ENCODE data around the gene CISD1. TPM values are rescaled to one million over a fixed set of nuclear protein-coding genes. Genes with fewer than 3 reads are reported as not detected.

Gene CISD1
- total RNA-seq, 2 experiments from 2014 or later, result 49.7 to 58.2 TPM

- Mint-ChIP-seq H3K9me3 (no peaks in the 10 kb centered on the region), H3K36me3 (ENCODE audit: low read depth) (peaks cover 24% of the 10 kb centered on the region), H3K4me1 (ENCODE audit: low read depth) (peaks cover 25% of the 10 kb centered on the region), H3K27ac (no peak overlapping the region), H3K4me3 (no peak overlapping the region), H3K27me3 (no peaks in the 10 kb centered on the region)
- ATAC-seq (no peak), DNase-seq (no peak)
- ChIA-PET CTCF (interaction anchor here (1.8 to 3.1 kb wide), 2 partner anchors 15 to 24 kb away, joined by 6 to 8 read pairs; no protein-coding TSS in a partner anchor), POLR2A (interaction anchor here (0.8 kb wide), 1 partner anchor 111 kb away, joined by 3 read pairs; no protein-coding TSS in a partner anchor)
- intact Hi-C loops (cut with micrococcal nuclease), result no loop called here
- no peak for TF ChIP-seq CTCF (IDR thresholded peaks at IDR 0.05)
These were observed 6.3 kb downstream of the CISD1 start for GRCh38 chr10:58275261-58275660.

GRCh38 chr10:58275908-58276307, 6.9 kb downstream of the CISD1 start:
- Mint-ChIP-seq H3K9me3 (no peaks in the 10 kb centered on the region), H3K4me1 (ENCODE audit: low read depth) (peaks cover 25% of the 10 kb centered on the region), H3K4me3 (no peak overlapping the region), H3K27ac (no peak overlapping the region), H3K36me3 (ENCODE audit: low read depth) (peaks cover 27% of the 10 kb centered on the region), H3K27me3 (no peaks in the 10 kb centered on the region)
- intact Hi-C loops (cut with micrococcal nuclease), result no loop called here
- no peak for TF ChIP-seq CTCF (IDR thresholded peaks at IDR 0.05)
- CTCF ChIA-PET, result interaction anchor here (1.8 to 3.1 kb wide), 2 partner anchors 14 to 24 kb away, joined by 6 to 8 read pairs; no protein-coding TSS in a partner anchor
- ATAC-seq (no peak), DNase-seq (no peak)
- POLR2A ChIA-PET, result no interaction called here

GRCh38 chr10:58278274-58278961, 9.5 kb downstream of the CISD1 start:
- TF ChIP-seq CTCF (IDR thresholded peaks at IDR 0.05), result no peak
- no peak for ATAC-seq
- CTCF ChIA-PET, result interaction anchor here (1.2 to 3.1 kb wide), 4 partner anchors 9 to 101 kb away, joined by 6 to 14 read pairs (median 7); partner anchors contain the start of gene CISD1
- no peak for DNase-seq
- Mint-ChIP-seq H3K27ac (no peak overlapping the region), H3K4me1 (ENCODE audit: low read depth) (peaks cover 45% of the 10 kb centered on the region), H3K27me3 (no peaks in the 10 kb centered on the region), H3K4me3 (no peak overlapping the region), H3K9me3 (no peaks in the 10 kb centered on the region), H3K36me3 (ENCODE audit: low read depth) (peaks cover 40% of the 10 kb centered on the region)
- POLR2A ChIA-PET, result interaction anchor here (1.1 to 1.6 kb wide), 2 partner anchors 10 to 27 kb away, joined by 3 to 6 read pairs; partner anchors contain the start of gene CISD1
- intact Hi-C loops (cut with micrococcal nuclease), result no loop called here

- Mint-ChIP-seq H3K27me3 (no peaks in the 10 kb centered on the region), H3K36me3 (ENCODE audit: low read depth) (peaks cover 40% of the 10 kb centered on the region)
- DNase-seq, result no peak
These were observed 10.0 kb downstream of the CISD1 start for GRCh38 chr10:58278962-58279307.

More at GRCh38 chr10:58278962-58279307, 10.0 kb downstream of the CISD1 start:
- Mint-ChIP-seq H3K27ac (no peak overlapping the region), H3K4me3 (no peak overlapping the region), H3K4me1 (ENCODE audit: low read depth) (peaks cover 46% of the 10 kb centered on the region), H3K9me3 (no peaks in the 10 kb centered on the region)
- ATAC-seq, result no peak
- ChIA-PET CTCF (interaction anchor here (1.9 kb wide), 1 partner anchor 10 kb away, joined by 6 read pairs; the partner anchor contains the start of gene CISD1), POLR2A (interaction anchor here (1.1 kb wide), 1 partner anchor 26 kb away, joined by 3 read pairs; no protein-coding TSS in a partner anchor)
- intact Hi-C loops (cut with micrococcal nuclease), result no loop called here
- no peak for TF ChIP-seq CTCF (IDR thresholded peaks at IDR 0.05)

Data from activated CD8-positive, alpha-beta T cell treated with anti-CD3 and anti-CD28 coated beads for 36 hours (primary cell).